ENCODE results near the gene IP6K3.

DNA sequence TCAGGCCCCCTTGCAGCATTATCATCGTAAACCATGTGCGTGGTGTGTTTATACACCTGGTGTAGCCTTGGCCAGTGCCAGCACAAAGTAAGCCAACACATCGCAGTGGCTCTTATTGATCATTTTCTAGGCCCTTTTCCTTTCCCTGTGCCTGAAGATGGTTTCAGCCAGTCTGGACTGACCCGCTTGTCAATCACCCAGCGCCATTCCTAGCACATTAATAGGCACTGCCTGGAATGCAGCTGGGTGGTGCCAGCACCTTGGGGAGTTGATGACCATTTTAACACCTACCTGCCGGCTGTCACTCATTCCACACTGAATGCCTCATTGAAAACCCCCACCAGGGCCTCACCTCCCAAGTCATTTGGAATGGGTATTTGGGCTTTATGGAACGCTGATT is 30.3 kb downstream of the IP6K3 start:
- no peak for TF ChIP-seq CTCF (IDR thresholded peaks at IDR 0.05)
- TF ChIP-seq POLR2A (IDR thresholded peaks at IDR 0.05), result no peak
